Bone marrow (tissue), 2 donors: ENCODE results near the gene NADSYN1.

ENCODE experiments used
- DNase-seq, 2 donors: peaks; one replicate each; lab custom pipeline; 2025; lab: John Stamatoyannopoulos, UW

Gene NADSYN1

GRCh38 chr11:71433648-71434450, 19.2 kb upstream of the NADSYN1 start:
- no peak for DNase-seq

GRCh38 chr11:71434576-71435130, 18.4 kb upstream of the NADSYN1 start:
- DNase-seq: no peak

GRCh38 chr11:71435278-71435951, 17.6 kb upstream of the NADSYN1 start:
- no peak for DNase-seq

- DNase-seq: no peak
These were observed 16.1 kb upstream of the NADSYN1 start for GRCh38 chr11:71436861-71437260.

GRCh38 chr11:71437399-71437798, 15.6 kb upstream of the NADSYN1 start:
- no peak for DNase-seq

GRCh38 chr11:71437879-71438278, 15.1 kb upstream of the NADSYN1 start:
- DNase-seq: no peak

GRCh38 chr11:71438650-71439049, 14.4 kb upstream of the NADSYN1 start:
- no peak for DNase-seq

- no peak for DNase-seq
These were observed 12.8 kb upstream of the NADSYN1 start for GRCh38 chr11:71440021-71440755.

- no peak for DNase-seq
These were observed 11.8 kb upstream of the NADSYN1 start for GRCh38 chr11:71441251-71441650.

- no peak for DNase-seq
These were observed 10.9 kb upstream of the NADSYN1 start for GRCh38 chr11:71442123-71442522.

GRCh38 chr11:71442880-71443279, 10.1 kb upstream of the NADSYN1 start:
- DNase-seq: no peak

GRCh38 chr11:71443736-71444445, 9.1 kb upstream of the NADSYN1 start:
- no peak for DNase-seq

GRCh38 chr11:71444811-71445210, 8.2 kb upstream of the NADSYN1 start:
- no peak for DNase-seq

GRCh38 chr11:71446150-71446549, 6.9 kb upstream of the NADSYN1 start:
- no peak for DNase-seq

GRCh38 chr11:71446942-71447688, 5.9 kb upstream of the NADSYN1 start:
- no peak for DNase-seq

GRCh38 chr11:71447791-71448256, 5.2 kb upstream of the NADSYN1 start:
- DNase-seq: no peak

- DNase-seq: peak; percentile 52 to 83
These were observed 4.5 kb upstream of the NADSYN1 start, which contains the start of gene DHCR7 for GRCh38 chr11:71448257-71449171. DHCR7 (minus strand) TSS chr11:71448393; CDS start chr11:71444952, 3,441 bp downstream.

- no peak for DNase-seq
These were observed 3.4 kb upstream of the NADSYN1 start for GRCh38 chr11:71449596-71449995.

GRCh38 chr11:71450507-71450906, 2.5 kb upstream of the NADSYN1 start:
- DNase-seq: no peak

- no peak for DNase-seq
These were observed 2.1 kb upstream of the NADSYN1 start for GRCh38 chr11:71450939-71451338.
